Endothelial cell of umbilical vein (primary cell): ENCODE data around the gene ANKEF1. TPM values are rescaled to one million over a fixed set of nuclear protein-coding genes. Genes with fewer than 3 reads are reported as not detected.
A peak's percentile ranks its signal among the peaks of the same experiment; 100 is the strongest.

Experiments used
- BruUV-seq: library from RNA; stranded (reverse); fragments of 400-500 nt; replicated peaks from 2 replicates; lab custom pipeline; 2021; lab: Mats Ljungman, UMichigan
- CTCF ChIA-PET: fragments of 300-600, 350-600 bp; sonication (Branson Sonifier 250); formaldehyde crosslinking; loops from one replicate; lab custom pipeline; 2021; ENCODE audit warnings: antibody characterized with exemption, inconsistent platforms; lab: Charles Lee
- POLR2A ChIA-PET: fragments of 300-600, 350-600 bp; sonication (Branson Sonifier 250); formaldehyde crosslinking; loops from one replicate; lab custom pipeline; 2021; ENCODE audit warnings: antibody characterized with exemption, inconsistent platforms; lab: Charles Lee
- DNase-seq: peaks from one replicate; pipeline ENCODE4 v3.0.0-alpha.2; 2011; ENCODE audit warnings: low read depth, low spot score
- FAIRE-seq: peaks from 2 replicates; lab custom pipeline; 2011; peaks lifted over from hg19 to GRCh38; lab: Jason Lieb, UNC
- H2AFZ ChIP-seq: 2 replicates; pipeline ENCODE4 v1.6.0; 2012; ENCODE audit warnings: low read depth, low read length, control low read depth, inconsistent platforms
- H3K27ac ChIP-seq: 2 replicates; pipeline ENCODE4 v1.5.1; 2011; ENCODE audit warnings: low read depth, mild to moderate bottlenecking, control low read depth, low read length, moderate library complexity; ENCODE audit not compliant: insufficient read depth
- H3K27me3 ChIP-seq, 2 experiments: 2 replicates each; pipeline versions ENCODE4 v1.6.0 to v1.6.1; 2011; ENCODE audit warnings: low read length in 2 of 2, mixed read lengths in 1 of 2; ENCODE audit not compliant: control insufficient read depth in 2 of 2, insufficient read depth in 2 of 2
- H3K36me3 ChIP-seq, 2 experiments: 2 replicates in 1 of 2; 3 replicates in 1 of 2; pipeline ENCODE4 v1.5.1; 2011; ENCODE audit warnings: low read length in 2 of 2, mild to moderate bottlenecking in 1 of 2, moderate library complexity in 1 of 2; ENCODE audit not compliant: control insufficient read depth in 2 of 2, insufficient read depth in 2 of 2; ENCODE audit errors: extremely low read depth in 1 of 2
- H3K4me1 ChIP-seq: 3 replicates; pipeline ENCODE4 v1.5.1; 2011; ENCODE audit warnings: mild to moderate bottlenecking, low read length; ENCODE audit not compliant: control insufficient read depth, insufficient read depth; ENCODE audit errors: extremely low read depth
- H3K4me2 ChIP-seq: 2 replicates; pipeline ENCODE4 v1.6.1; 2011; ENCODE audit warnings: low read length, control low read depth, mixed read lengths; ENCODE audit not compliant: insufficient read depth
- H3K4me3 ChIP-seq, 3 experiments: fragments of 200-600 bp in 1 of 3; sonication (generic), shearing (Covaris generic) in 1 of 3; replicated peaks in 1 of 3; 2 replicates each; pipeline ENCODE4 v1.5.1; 2011 to 2016; ENCODE audit warnings: control low read depth in 3 of 3, low read length in 3 of 3, mild to moderate bottlenecking in 2 of 3, inconsistent platforms in 1 of 3, low read depth in 1 of 3, moderate library complexity in 1 of 3; ENCODE audit not compliant: insufficient read depth in 1 of 3
- H3K79me2 ChIP-seq: 2 replicates; pipeline ENCODE4 v1.6.0; 2012; ENCODE audit warnings: low read length, inconsistent platforms; ENCODE audit not compliant: control insufficient read depth, insufficient read depth
- H3K9ac ChIP-seq: replicated peaks from 2 replicates; pipeline ENCODE3; 2011; ENCODE audit warnings: low read length, control low read depth; ENCODE audit not compliant: insufficient read depth; ENCODE audit errors: extremely low read depth
- H3K9me1 ChIP-seq: replicated peaks from 3 replicates; pipeline ENCODE4 v1.6.0; 2011; ENCODE audit warnings: mild to moderate bottlenecking, low read length; ENCODE audit not compliant: control insufficient read depth, insufficient read depth; ENCODE audit errors: extremely low read depth
- H3K9me3 ChIP-seq: replicated peaks from 2 replicates; pipeline ENCODE4 v1.5.1; 2012; ENCODE audit warnings: low read length, inconsistent platforms; ENCODE audit not compliant: control insufficient read depth, insufficient read depth
- H4K20me1 ChIP-seq: replicated peaks from 2 replicates; pipeline ENCODE3; 2011; ENCODE audit warnings: mild to moderate bottlenecking, low read length; ENCODE audit not compliant: control insufficient read depth, insufficient read depth; ENCODE audit errors: extremely low read depth
- CTCF ChIP-seq, 2 donors: IDR thresholded peaks; 1 replicate in 1 of 2; 2 replicates in 1 of 2; pipeline ENCODE4 v1.5.1; 2011; ENCODE audit warnings: low read length in 2 of 2, mild to moderate bottlenecking in 2 of 2, moderate library complexity in 2 of 2, control low read depth in 1 of 2, inconsistent platforms in 1 of 2, low read depth in 1 of 2; ENCODE audit not compliant: insufficient read depth in 1 of 2; ENCODE audit errors: extremely low read depth in 1 of 2
- EZH2 ChIP-seq: IDR thresholded peaks from 2 replicates; pipeline ENCODE4 v1.6.1; 2012; ENCODE audit warnings: borderline replicate concordance, low read depth, mild to moderate bottlenecking, moderate library complexity, low read length, inconsistent platforms; ENCODE audit not compliant: severe bottlenecking
- FOS ChIP-seq: IDR thresholded peaks from 2 replicates; pipeline ENCODE4 v1.6.1; 2011; ENCODE audit warnings: mild to moderate bottlenecking, low read length, moderate library complexity, borderline replicate concordance; ENCODE audit not compliant: insufficient read depth
- GATA2 ChIP-seq: IDR thresholded peaks from 2 replicates; pipeline ENCODE4 v1.7.0; 2011; ENCODE audit warnings: low read depth, mild to moderate bottlenecking, moderate library complexity, mixed read lengths, low read length; ENCODE audit not compliant: insufficient read length, insufficient read depth
- JUN ChIP-seq: IDR thresholded peaks from 2 replicates; pipeline ENCODE4 v1.6.1; 2011; ENCODE audit warnings: borderline replicate concordance, low read depth; ENCODE audit not compliant: insufficient read length, insufficient read depth
- MAX ChIP-seq: IDR thresholded peaks from 2 replicates; pipeline ENCODE4 v1.6.1; 2011; ENCODE audit not compliant: insufficient read depth, insufficient read length
- MYC ChIP-seq: IDR thresholded peaks from one replicate; pipeline ENCODE4 v1.6.1; 2011; ENCODE audit warnings: mild to moderate bottlenecking, low read depth, low read length
- POLR2A ChIP-seq: IDR thresholded peaks from 2 replicates; pipeline ENCODE4 v1.6.1; 2012; ENCODE audit warnings: low read depth, mild to moderate bottlenecking, control low read depth, low read length
- POLR2AphosphoS5 ChIP-seq: IDR thresholded peaks from 2 replicates; pipeline ENCODE4 v1.6.1; 2012; ENCODE audit warnings: low read depth, mild to moderate bottlenecking, control low read depth, low read length, moderate library complexity; ENCODE audit not compliant: insufficient read depth
- dilution Hi-C: fragments of 300-500 bp; cut with MboI; formaldehyde crosslinking; loops from one replicate; pipeline ENCODE4 v1.15.0; 2019; ENCODE audit warnings: low sequenced_read_pairs; ENCODE audit not compliant: extremely low pct_ligation_motif_present
- intact Hi-C: fragments of 100-400 bp; cut with micrococcal nuclease; formaldehyde crosslinking; loops from one replicate; pipeline ENCODE4 v1.10.0; 2022
- polyA plus RNA-seq, 4 experiments: library from polyadenylated mRNA; depleted of rRNA in 3 of 4; stranded (reverse) in 3 of 4; unstranded in 1 of 4; fragments of >200 nt; gene quantifications; 2 replicates each; pipeline versions ENCODE4 v1.2.1 to v1.2.3, GENCODE V29; 2011 to 2012; ENCODE audit warnings: missing spikeins in 1 of 4
- total RNA-seq: library from RNA; stranded (reverse); gene quantifications from 2 replicates; pipeline ENCODE4 v1.2.3, GENCODE V29; 2021

The ANKEF1 gene
- total and polyA plus RNA-seq, 2 donors (not counting 3 experiments of a cell fraction or from before 2014, with no cell fraction given), result 0.58 to 2.4 TPM

- CTCF ChIA-PET, result interaction anchor here (1.0 to 8.2 kb wide), 6 partner anchors 15 to 476 kb away, joined by 3 to 370 read pairs (median 22); partner anchors contain the start of gene SLX4IP
Observed at GRCh38 chr20:10093087-10093591, 58.4 kb downstream of the ANKEF1 start.

GRCh38 chr20:10094566-10095173 is 59.9 kb downstream of the ANKEF1 start:
- Histone ChIP-seq H4K20me1 (no peaks in the 10 kb centered on the region), H3K4me2 (no peak overlapping the region), H3K9me1 (no peaks in the 10 kb centered on the region), H3K9ac (no peak overlapping the region), H3K79me2 (no peaks in the 10 kb centered on the region), H3K27ac (no peak overlapping the region), H3K27me3 (no peaks in the 10 kb centered on the region), H3K9me3 (no peaks in the 10 kb centered on the region), H3K4me3 (no peak overlapping the region), H2AFZ (no peak overlapping the region), H3K4me1 (no peaks in the 10 kb centered on the region), H3K36me3 (no peaks in the 10 kb centered on the region)
- CTCF ChIA-PET, result interaction anchor here (1.0 to 1.2 kb wide), 3 partner anchors 264 to 442 kb away, joined by 3 read pairs; no protein-coding TSS in a partner anchor
- dilution Hi-C loops, result no loop called here
- DNase-seq, result no peak
- TF ChIP-seq MAX (no peak), POLR2A (no peak), POLR2AphosphoS5 (no peak), MYC (no peak), FOS (no peak), JUN (no peak), GATA2 (no peak), CTCF (IDR thresholded peaks at IDR 0.05; ENCODE audit: extremely low read depth in 1 of 2, insufficient read depth in 1 of 2, low read depth in 1 of 2, low read length in 2 of 2) (no peak), EZH2 (no peak)
- BruUV-seq, result no TSS peak
- intact Hi-C loops, result loop anchor here (5.0 kb wide), 2 partner anchors 123 to 263 kb away; partner anchors contain the start of gene SNAP25
- POLR2A ChIA-PET, result interaction anchor here (0.7 kb wide), 1 partner anchor 16 kb away, joined by 3 read pairs; no protein-coding TSS in a partner anchor
- no peak for FAIRE-seq

More at GRCh38 chr20:10093087-10093591, 58.4 kb downstream of the ANKEF1 start:
- FAIRE-seq (peak; percentile 55), DNase-seq (no peak)
- no peaks in the 10 kb centered on the region for H3K9me3 ChIP-seq
- dilution Hi-C loops (no loop called here), intact Hi-C loops (loop anchor here (5.0 kb wide), 2 partner anchors 124 to 264 kb away; partner anchors contain the start of gene SNAP25)
- BruUV-seq, result no TSS peak
- H3K9ac ChIP-seq, result no peak overlapping the region
- no peak overlapping the region for H3K4me3 ChIP-seq
- no peaks in the 10 kb centered on the region for H3K27me3 ChIP-seq
- TF ChIP-seq POLR2AphosphoS5 (no peak), MYC (no peak), MAX (no peak), FOS (peak; percentile 13)
- no peak overlapping the region for H3K4me2 ChIP-seq
- no peak overlapping the region for H3K27ac ChIP-seq
- POLR2A ChIA-PET, result no interaction called here
- no peaks in the 10 kb centered on the region for H3K36me3 ChIP-seq
- no peaks in the 10 kb centered on the region for H3K4me1 ChIP-seq
- H3K79me2 ChIP-seq, result no peaks in the 10 kb centered on the region
- H3K9me1 ChIP-seq, result no peaks in the 10 kb centered on the region
- H2AFZ ChIP-seq, result no peak overlapping the region
- H4K20me1 ChIP-seq, result no peaks in the 10 kb centered on the region
